HCT116 (cell line): ENCODE results near the gene NDUFS6. TPM values are rescaled to one million over a fixed set of nuclear protein-coding genes. Genes with fewer than 3 reads are reported as not detected.

ENCODE experiments used
- ATAC-seq: fragments of 200-7000 bp; cut with Tn5 transposase; 2 replicates; pipeline ENCODE4 v1.9.1; 2020; ENCODE audit warnings: mild to moderate bottlenecking, moderate library complexity
- BruUV-seq: library from RNA; stranded (reverse); fragments of 400-500 nt; replicated peaks from 2 replicates; lab custom pipeline; 2021; lab: Mats Ljungman, UMichigan
- CTCF ChIA-PET: fragments of 300-600 bp; sonication (Branson Sonifier 250); formaldehyde crosslinking; loops from one replicate; lab custom pipeline; 2021; ENCODE audit warnings: antibody characterized with exemption; lab: Charles Lee
- POLR2A ChIA-PET: fragments of 300-600, 350-600 bp; sonication (Branson Sonifier 250); formaldehyde crosslinking; loops from one replicate; lab custom pipeline; 2021; ENCODE audit warnings: antibody characterized with exemption; lab: Charles Lee
- RAD21 ChIA-PET, 2 experiments: fragments of 300-600 bp; sonication (Branson Sonifier 250); formaldehyde crosslinking; loops; one replicate each; lab custom pipeline; 2023; ENCODE audit warnings: low total read pairs in 2 of 2; ENCODE audit not compliant: uncharacterized antibody in 2 of 2, unreplicated experiment in 2 of 2, low non-redundant PET in 1 of 2; lab: Charles Lee
- DNase-seq: peaks from one replicate; pipeline ENCODE4 v3.0.0-alpha.2; 2010; ENCODE audit warnings: low read depth, low spot score
- H2AFZ ChIP-seq: fragments of 200-600 bp; shearing (Covaris generic), sonication (generic); 2 replicates; pipeline ENCODE4 v1.6.1; 2017; ENCODE audit warnings: low read depth, mixed run types, mixed read lengths, antibody characterized with exemption, low read length; ENCODE audit not compliant: poor library complexity, severe bottlenecking
- H3K27ac ChIP-seq: 2 replicates; pipeline ENCODE4 v1.5.1; 2012; ENCODE audit warnings: low read depth, low read length
- H3K27me3 ChIP-seq: fragments of 200-600 bp; sonication (generic); 2 replicates; pipeline ENCODE4 v1.6.1; 2016; ENCODE audit warnings: mixed run types, low read length, mixed read lengths; ENCODE audit not compliant: insufficient read depth
- H3K36me3 ChIP-seq, 2 experiments: fragments of 200-500 bp in 1 of 2; fragments of 200-600 bp in 1 of 2; sonication (Bioruptor generic) in 1 of 2; sonication (generic) in 1 of 2; 2 replicates each; pipeline versions ENCODE4 v1.5.1 to v1.6.1; 2014 to 2016; ENCODE audit warnings: low read length in 2 of 2, inconsistent platforms in 1 of 2, mixed read lengths in 1 of 2, mixed run types in 1 of 2; ENCODE audit not compliant: insufficient read depth in 2 of 2, control insufficient read depth in 1 of 2
- H3K4me1 ChIP-seq, 2 experiments: fragments of 200-600 bp in 1 of 2; sonication (generic) in 1 of 2; 2 replicates each; pipeline versions ENCODE4 v1.5.1 to v1.6.1; 2012 to 2017; ENCODE audit warnings: low read length in 2 of 2, inconsistent platforms in 1 of 2, mild to moderate bottlenecking in 1 of 2, mixed read lengths in 1 of 2, mixed run types in 1 of 2, moderate library complexity in 1 of 2; ENCODE audit not compliant: insufficient read depth in 2 of 2, control insufficient read depth in 1 of 2
- H3K4me2 ChIP-seq: fragments of 200-600 bp; sonication (generic); 2 replicates; pipeline ENCODE4 v1.6.1; 2017; ENCODE audit warnings: mixed run types, low read length, mixed read lengths
- H3K4me3 ChIP-seq, 2 experiments: fragments of 200-600 bp in 1 of 2; sonication (generic) in 1 of 2; replicated peaks in 1 of 2; 2 replicates each; pipeline ENCODE4 v1.5.1; 2011 to 2016; ENCODE audit warnings: low read length in 2 of 2, control low read depth in 1 of 2, low read depth in 1 of 2, mild to moderate bottlenecking in 1 of 2, mixed read lengths in 1 of 2, mixed run types in 1 of 2
- H3K79me2 ChIP-seq: fragments of 200-600 bp; sonication (generic); 2 replicates; pipeline ENCODE4 v1.6.1; 2017; ENCODE audit warnings: mild to moderate bottlenecking, mixed run types, low read length, moderate library complexity, mixed read lengths; ENCODE audit not compliant: insufficient read depth
- H3K9ac ChIP-seq: fragments of 200-600 bp; sonication (generic); 2 replicates; pipeline ENCODE4 v1.6.1; 2016; ENCODE audit warnings: low read length, mixed read lengths
- H3K9me2 ChIP-seq: fragments of 200-600 bp; sonication (generic), shearing (Covaris generic); 2 replicates; pipeline ENCODE4 v1.6.1; 2017; ENCODE audit warnings: mixed run types, mild to moderate bottlenecking, moderate library complexity; ENCODE audit not compliant: insufficient read depth
- H3K9me3 ChIP-seq, 2 experiments: fragments of 200-500 bp in 1 of 2; fragments of 200-600 bp in 1 of 2; sonication (Bioruptor generic) in 1 of 2; sonication (generic) in 1 of 2; 2 replicates each; pipeline ENCODE4 v1.6.1; 2014 to 2017; ENCODE audit warnings: low read length in 2 of 2, mixed read lengths in 2 of 2, inconsistent platforms in 1 of 2, low read depth in 1 of 2, mild to moderate bottlenecking in 1 of 2, mixed run types in 1 of 2, moderate library complexity in 1 of 2; ENCODE audit not compliant: control insufficient read depth in 1 of 2, insufficient read depth in 1 of 2
- H4K20me1 ChIP-seq: fragments of 200-600 bp; sonication (generic), shearing (Covaris generic); 2 replicates; pipeline ENCODE4 v1.6.1; 2017; ENCODE audit warnings: mixed run types, mild to moderate bottlenecking, moderate library complexity; ENCODE audit not compliant: insufficient read depth
- CBX3 ChIP-seq: IDR thresholded peaks from 2 replicates; pipeline ENCODE4 v1.6.1; 2012; ENCODE audit warnings: low read depth
- EZH2phosphoT487 ChIP-seq: fragments of 200-600 bp; IDR thresholded peaks from 2 replicates; pipeline ENCODE4 v1.6.1; 2018; ENCODE audit warnings: antibody characterized with exemption, borderline replicate concordance
- POLR2AphosphoS5 ChIP-seq: IDR thresholded peaks from 2 replicates; pipeline ENCODE4 v1.6.1; 2011; ENCODE audit warnings: mild to moderate bottlenecking, low read depth, low read length, moderate library complexity
- RAD21 ChIP-seq: IDR thresholded peaks from 2 replicates; pipeline ENCODE4 v1.6.1; 2012; ENCODE audit warnings: low read depth, mild to moderate bottlenecking
- SIN3A ChIP-seq: IDR thresholded peaks from 2 replicates; pipeline ENCODE4 v1.6.1; 2012; ENCODE audit warnings: low read depth
- YY1 ChIP-seq: IDR thresholded peaks from 2 replicates; pipeline ENCODE4 v1.6.1; 2011; ENCODE audit warnings: low read length, low read depth, moderate library complexity, mild to moderate bottlenecking; ENCODE audit not compliant: insufficient replicate concordance; ENCODE audit errors: extremely low read depth
- ZFX ChIP-seq: fragments of 450-650 bp; IDR thresholded peaks from 2 replicates; pipeline ENCODE4 v1.6.1; 2017
- intact Hi-C: fragments of 100-400 bp; cut with micrococcal nuclease; formaldehyde crosslinking; loops from 2 replicates; pipeline ENCODE4 v1.10.0; 2022
- total RNA-seq: library from RNA; stranded (reverse); gene quantifications from one replicate; pipeline ENCODE4 v1.2.1, GENCODE V29; 2021; ENCODE audit not compliant: unreplicated experiment
- TF ChIP-seq, protein P1 (sequence below): IDR thresholded peaks from 2 replicates; pipeline ENCODE4 v1.6.1; 2012; ENCODE audit warnings: low read depth
- TF ChIP-seq, protein P2 (sequence below), 3 experiments: fragments of 200-600 bp in 1 of 3; sonication (generic) in 1 of 3; IDR thresholded peaks in 2 of 3; conservative IDR thresholded peaks in 1 of 3; 2 replicates each; pipeline ENCODE4 v1.5.1; 2012 to 2017; ENCODE audit warnings: low read depth in 2 of 3, low read length in 2 of 3, antibody characterized with exemption in 1 of 3, borderline replicate concordance in 1 of 3, control low read depth in 1 of 3, mild to moderate bottlenecking in 1 of 3, mixed read lengths in 1 of 3, mixed run types in 1 of 3, moderate library complexity in 1 of 3; ENCODE audit not compliant: insufficient read depth in 1 of 3

The NDUFS6 gene
- total RNA-seq, 1 experiment from 2014 or later = 43.8 TPM

DNA sequence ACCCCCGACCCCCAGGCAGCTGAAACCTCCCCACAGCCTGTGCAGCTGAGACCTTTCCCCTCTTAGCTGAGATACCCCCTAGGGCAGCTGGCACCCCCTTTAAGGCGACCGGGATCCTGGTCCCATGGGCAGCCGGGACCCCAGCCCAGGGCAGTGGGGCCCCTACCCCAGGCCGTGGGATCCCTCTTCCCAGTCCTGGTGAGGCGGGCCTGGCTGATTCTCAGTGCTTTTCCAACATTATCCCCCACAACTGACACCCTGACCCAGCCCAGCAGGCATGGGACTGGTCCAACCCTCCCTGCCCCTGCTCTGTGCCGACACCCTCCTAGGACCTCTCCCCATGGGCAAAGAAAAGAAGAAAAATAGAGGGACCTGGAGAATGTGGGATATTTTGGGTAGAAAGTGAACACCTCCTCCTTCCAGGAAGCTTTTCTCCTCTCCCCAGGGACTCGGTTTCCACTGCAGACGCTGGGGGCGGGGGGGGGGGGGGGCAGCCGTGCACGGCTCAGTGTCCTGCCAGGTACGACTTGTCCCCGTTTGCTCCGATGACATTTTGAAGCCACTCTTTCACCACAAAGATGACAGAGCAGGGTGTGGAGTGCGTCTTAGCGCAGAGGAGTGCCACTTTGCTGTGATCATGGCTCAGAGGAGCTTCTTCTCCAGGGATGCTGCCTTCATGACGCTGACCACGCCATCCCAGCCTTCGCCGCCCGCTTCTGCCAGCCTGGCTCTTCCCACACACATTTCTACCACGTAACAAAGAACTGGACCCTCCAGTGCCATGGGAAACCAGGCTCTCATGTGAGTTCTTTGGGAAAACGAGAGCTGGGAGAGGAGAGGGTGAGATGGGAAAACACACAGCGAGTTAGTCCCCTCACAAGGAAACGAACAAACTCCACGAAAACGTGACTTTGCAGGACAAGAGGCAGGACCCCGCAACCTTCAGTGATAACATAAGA, 49.1 kb upstream of the NDUFS6 start:
- no peak overlapping the region for H3K4me3 ChIP-seq
- DNase-seq (no peak), ATAC-seq (no peak)
- BruUV-seq = no TSS peak
- no peak overlapping the region for H2AFZ ChIP-seq
- ChIA-PET CTCF (interaction anchor here (1.2 kb wide), 1 partner anchor 11 kb away, joined by 3 read pairs; no protein-coding TSS in a partner anchor), RAD21 (no interaction called here), POLR2A (no interaction called here)
- peaks cover 9% of the 10 kb centered on the region; the same call in 1 of the 2 replicates for H3K27me3 ChIP-seq
- no peaks in the 10 kb centered on the region for H3K9me3 ChIP-seq
- no peaks in the 10 kb centered on the region for H3K4me1 ChIP-seq
- no peaks in the 10 kb centered on the region for H4K20me1 ChIP-seq
- intact Hi-C loops = no loop called here
- no peak overlapping the region for H3K9ac ChIP-seq
- no peaks in the 10 kb centered on the region for H3K36me3 ChIP-seq
- H3K27ac ChIP-seq = no peak overlapping the region
- no peak overlapping the region for H3K4me2 ChIP-seq
- H3K79me2 ChIP-seq = no peaks in the 10 kb centered on the region
- H3K9me2 ChIP-seq = no peaks in the 10 kb centered on the region
- TF ChIP-seq YY1 (no peak), POLR2AphosphoS5 (no peak), CBX3 (no peak), RAD21 (no peak), SIN3A (no peak), EZH2phosphoT487 (no peak), ZFX (no peak)
- TF ChIP-seq, protein P1, sequence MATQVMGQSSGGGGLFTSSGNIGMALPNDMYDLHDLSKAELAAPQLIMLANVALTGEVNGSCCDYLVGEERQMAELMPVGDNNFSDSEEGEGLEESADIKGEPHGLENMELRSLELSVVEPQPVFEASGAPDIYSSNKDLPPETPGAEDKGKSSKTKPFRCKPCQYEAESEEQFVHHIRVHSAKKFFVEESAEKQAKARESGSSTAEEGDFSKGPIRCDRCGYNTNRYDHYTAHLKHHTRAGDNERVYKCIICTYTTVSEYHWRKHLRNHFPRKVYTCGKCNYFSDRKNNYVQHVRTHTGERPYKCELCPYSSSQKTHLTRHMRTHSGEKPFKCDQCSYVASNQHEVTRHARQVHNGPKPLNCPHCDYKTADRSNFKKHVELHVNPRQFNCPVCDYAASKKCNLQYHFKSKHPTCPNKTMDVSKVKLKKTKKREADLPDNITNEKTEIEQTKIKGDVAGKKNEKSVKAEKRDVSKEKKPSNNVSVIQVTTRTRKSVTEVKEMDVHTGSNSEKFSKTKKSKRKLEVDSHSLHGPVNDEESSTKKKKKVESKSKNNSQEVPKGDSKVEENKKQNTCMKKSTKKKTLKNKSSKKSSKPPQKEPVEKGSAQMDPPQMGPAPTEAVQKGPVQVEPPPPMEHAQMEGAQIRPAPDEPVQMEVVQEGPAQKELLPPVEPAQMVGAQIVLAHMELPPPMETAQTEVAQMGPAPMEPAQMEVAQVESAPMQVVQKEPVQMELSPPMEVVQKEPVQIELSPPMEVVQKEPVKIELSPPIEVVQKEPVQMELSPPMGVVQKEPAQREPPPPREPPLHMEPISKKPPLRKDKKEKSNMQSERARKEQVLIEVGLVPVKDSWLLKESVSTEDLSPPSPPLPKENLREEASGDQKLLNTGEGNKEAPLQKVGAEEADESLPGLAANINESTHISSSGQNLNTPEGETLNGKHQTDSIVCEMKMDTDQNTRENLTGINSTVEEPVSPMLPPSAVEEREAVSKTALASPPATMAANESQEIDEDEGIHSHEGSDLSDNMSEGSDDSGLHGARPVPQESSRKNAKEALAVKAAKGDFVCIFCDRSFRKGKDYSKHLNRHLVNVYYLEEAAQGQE = no peak
- TF ChIP-seq, protein P2, sequence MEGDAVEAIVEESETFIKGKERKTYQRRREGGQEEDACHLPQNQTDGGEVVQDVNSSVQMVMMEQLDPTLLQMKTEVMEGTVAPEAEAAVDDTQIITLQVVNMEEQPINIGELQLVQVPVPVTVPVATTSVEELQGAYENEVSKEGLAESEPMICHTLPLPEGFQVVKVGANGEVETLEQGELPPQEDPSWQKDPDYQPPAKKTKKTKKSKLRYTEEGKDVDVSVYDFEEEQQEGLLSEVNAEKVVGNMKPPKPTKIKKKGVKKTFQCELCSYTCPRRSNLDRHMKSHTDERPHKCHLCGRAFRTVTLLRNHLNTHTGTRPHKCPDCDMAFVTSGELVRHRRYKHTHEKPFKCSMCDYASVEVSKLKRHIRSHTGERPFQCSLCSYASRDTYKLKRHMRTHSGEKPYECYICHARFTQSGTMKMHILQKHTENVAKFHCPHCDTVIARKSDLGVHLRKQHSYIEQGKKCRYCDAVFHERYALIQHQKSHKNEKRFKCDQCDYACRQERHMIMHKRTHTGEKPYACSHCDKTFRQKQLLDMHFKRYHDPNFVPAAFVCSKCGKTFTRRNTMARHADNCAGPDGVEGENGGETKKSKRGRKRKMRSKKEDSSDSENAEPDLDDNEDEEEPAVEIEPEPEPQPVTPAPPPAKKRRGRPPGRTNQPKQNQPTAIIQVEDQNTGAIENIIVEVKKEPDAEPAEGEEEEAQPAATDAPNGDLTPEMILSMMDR (IDR thresholded peaks at IDR 0.05 in 2 of 3, conservative IDR thresholded peaks at IDR 0.05 in 1 of 3; ENCODE audit: borderline replicate concordance in 1 of 3, insufficient read depth in 1 of 3, low read depth in 2 of 3, low read length in 2 of 3) = no peak
